Activated naive CD4-positive, alpha-beta T cell (primary cell): ENCODE data around the gene CEP72.
A peak's percentile ranks its signal among the peaks of the same experiment; 100 is the strongest.

Source experiments
- DNase-seq, 4 experiments: peaks; one replicate each; lab custom pipeline; 2025; lab: John Stamatoyannopoulos, UW

CEP72 gene

GRCh38 chr5:618450-618849 lies 6.3 kb downstream of the CEP72 start:
- no peak for DNase-seq

GRCh38 chr5:619444-619843 lies 7.3 kb downstream of the CEP72 start:
- DNase-seq = no peak

- no peak for DNase-seq
Measured at GRCh38 chr5:620152-620551, 8.0 kb downstream of the CEP72 start.

DNA sequence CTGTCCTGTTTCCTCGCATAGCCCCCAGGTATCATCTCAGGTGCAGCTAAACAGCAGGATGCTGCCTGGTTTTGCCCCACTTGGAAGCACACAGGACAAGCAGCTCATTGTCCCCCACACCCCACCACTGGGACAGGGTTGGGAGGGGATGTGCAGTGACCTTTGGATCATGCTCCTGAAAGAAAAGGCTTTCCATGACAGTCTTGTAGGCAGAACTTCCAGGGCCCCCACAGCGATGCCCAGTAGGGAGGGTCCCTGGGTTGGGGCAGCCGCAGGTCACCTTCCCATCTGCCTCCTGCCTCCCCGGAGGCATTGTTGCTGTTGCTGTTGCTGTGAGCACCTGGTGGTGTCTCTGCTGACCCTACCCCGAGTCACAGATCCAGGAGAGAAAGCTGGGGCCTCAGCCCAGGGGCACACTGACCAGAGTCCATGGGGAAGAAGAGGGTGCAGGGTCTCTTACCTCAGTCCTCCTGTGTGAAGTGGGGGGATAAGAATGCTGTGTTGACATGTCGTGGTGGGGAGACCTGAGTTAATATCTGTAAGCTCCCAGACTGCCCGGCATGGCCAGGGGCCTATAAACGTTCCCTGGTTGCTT lies 8.5 kb downstream of the CEP72 start:
- no peak for DNase-seq

DNA sequence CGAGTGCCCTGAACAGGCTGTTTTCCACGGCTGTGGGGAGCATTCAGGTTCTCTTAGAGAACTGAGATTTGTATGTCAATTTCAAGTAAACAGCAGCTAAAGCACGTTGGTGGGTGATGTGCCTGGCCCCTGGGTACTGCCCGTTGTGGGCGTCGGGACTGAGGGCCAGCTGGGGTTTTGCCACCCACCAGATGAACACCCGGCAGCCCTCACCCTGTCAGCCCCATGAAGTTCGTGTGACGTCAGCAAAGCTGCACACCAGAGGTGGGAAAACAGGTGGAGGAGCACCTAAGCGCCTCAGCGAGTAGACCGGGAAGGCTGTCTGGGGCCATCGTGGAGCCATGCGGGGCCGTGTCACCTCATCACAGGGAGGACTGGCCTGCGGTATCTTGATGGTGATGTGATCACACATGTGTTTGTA lies 9.2 kb downstream of the CEP72 start:
- DNase-seq = no peak

DNA sequence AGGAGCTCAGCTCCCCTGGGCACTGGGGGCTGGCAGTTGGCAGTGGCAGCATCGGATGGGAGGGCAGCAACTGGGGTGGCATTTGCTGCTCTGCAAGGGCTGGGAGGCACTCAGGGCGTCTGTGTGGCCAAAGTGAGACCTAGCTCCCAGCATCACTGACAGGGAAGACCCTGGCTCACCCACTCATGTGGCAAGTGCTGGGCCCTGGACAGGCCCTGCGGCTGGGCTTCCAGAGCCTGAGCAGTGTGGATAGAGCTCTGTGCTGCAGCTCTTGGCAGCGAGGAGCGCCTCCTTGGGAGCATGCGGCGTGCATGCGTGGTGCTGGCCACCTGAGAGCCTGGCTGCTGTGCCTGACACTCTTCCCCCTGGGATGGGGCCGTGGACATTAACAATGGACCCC lies 10.2 kb downstream of the CEP72 start:
- DNase-seq = no peak

DNA sequence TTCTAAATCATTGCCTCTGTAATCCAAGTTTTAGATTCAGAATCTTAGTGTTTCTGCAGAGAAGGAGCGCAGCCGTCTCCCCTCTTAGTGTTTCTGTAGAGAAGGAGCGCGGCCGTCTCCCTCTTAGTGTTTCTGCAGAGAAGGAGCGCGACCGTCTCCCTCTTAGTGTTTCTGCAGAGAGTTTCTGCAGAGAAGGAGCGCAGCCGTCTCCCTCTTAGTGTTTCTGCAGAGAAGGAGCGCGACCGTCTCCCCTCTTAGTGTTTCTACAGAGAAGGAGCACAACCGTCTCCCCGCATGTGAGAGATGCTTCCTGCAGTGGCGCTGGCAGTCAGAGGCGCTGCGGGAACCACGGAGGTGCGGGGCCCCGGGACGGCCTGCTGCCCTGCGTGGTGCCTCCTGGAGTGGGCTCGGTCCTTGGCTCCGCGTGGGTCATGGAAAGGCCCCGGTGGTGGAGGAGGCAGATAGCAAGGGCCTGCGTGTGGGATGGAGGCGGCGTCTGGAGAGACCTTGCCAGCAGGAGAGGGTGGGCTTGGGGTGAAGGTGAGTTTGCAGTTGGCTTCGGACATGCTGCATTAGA lies 10.9 kb downstream of the CEP72 start:
- DNase-seq = no peak

GRCh38 chr5:623531-623930 lies 11.4 kb downstream of the CEP72 start:
- DNase-seq = no peak

DNA sequence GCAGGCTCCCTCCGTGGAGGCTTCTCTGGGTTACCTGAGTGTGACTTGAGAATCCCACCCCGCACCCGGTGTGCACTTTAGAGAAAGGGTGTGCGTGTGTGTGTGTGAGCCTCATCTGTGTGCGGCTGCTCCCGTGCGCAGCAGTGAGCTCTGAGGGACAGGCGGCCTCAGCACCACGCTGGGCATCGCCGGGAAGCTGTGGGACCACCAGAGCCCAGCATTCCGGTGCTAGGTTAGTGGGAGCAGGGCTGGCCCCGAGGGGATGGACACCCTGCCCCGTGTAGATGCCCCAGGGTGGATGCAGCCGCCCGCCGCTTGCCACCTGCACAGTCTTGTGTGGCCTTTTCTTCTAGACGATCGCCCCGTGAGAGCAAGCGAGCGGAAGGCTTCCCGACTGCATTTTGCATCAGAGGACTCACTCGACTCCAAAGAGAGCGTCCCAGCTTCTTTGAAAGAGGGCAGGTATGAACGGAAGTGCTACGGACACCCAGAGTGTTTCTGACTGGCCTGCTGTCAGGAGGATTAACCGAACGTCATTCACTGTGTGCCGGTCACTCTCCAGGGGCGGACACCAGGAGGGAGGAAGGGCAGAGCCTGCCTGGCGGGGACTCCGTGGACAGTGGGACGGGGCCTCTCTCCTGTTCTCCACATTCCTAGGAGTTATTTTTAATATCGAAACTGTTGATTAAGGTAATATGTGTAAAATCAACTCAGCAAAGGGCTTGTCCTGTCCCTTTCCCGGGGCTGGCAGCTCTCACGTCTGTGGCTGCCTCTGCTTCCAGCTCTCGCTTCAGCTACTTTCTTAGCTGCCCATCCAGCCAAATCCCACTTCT lies 12.2 kb downstream of the CEP72 start:
- no peak for DNase-seq

DNA sequence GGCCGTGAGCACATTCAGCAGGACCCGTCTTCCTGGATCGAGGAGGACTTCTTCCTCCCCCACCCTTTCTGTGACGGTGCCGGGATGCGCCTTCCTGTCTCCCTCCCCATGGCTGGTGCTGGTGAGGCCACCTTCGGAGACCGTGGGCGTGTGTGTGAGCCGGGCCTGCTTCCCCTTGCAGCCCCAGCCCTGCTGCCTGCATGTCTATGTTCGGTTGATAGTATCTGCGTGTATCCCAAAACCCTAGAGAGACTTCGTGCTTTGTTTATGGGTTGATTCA lies 12.8 kb downstream of the CEP72 start:
- DNase-seq = no peak

- no peak for DNase-seq
Measured at GRCh38 chr5:625516-625915, 13.4 kb downstream of the CEP72 start.

DNA sequence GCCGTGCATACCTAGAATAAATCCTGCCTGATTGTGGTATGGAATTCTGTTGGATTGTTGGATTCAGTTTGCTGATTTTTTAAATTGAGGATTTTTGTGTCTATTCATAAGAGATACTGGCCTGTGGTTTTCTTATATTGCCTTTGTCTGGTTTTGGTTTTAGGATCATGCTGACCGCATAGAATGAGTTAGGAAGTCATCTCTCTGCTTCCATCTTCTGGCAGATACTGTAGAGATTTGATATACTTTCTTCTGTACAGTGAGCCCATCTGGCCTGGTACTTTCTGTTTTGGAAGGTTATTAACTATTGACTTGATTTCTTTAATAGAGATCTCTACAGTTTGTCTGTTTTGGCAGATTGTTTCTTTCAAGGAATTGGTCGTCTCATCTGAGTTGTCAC lies 14.7 kb downstream of the CEP72 start:
- no peak for DNase-seq

GRCh38 chr5:627840-628239 lies 15.7 kb downstream of the CEP72 start:
- no peak for DNase-seq

GRCh38 chr5:628351-629205 lies 16.4 kb downstream of the CEP72 start:
- peak in 1 of 4 experiments; percentile 16 for DNase-seq

GRCh38 chr5:633501-633955 lies 21.4 kb downstream of the CEP72 start:
- no peak for DNase-seq

GRCh38 chr5:634191-634590 lies 22.1 kb downstream of the CEP72 start:
- DNase-seq = no peak

GRCh38 chr5:635306-636055 lies 23.3 kb downstream of the CEP72 start:
- DNase-seq = no peak

DNA sequence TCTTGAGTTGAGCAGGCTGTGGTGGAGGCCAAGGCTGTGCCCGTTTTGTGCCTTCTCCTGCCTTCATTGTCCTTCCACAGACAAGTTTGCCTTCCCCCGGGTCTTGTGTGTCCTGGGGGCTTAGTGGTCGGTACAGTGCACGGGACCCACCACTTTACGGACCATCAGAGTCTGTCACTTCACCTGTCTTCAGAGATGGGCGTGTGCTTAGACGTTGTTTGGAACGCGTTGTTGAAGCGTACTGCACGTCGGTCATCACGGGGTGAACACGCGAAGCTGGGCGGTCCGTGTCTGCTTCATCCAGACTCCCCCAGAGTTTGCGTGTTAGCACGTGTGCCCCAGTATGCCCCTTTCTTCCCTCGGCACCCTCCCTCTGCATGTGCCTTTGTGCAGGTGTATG lies 24.8 kb downstream of the CEP72 start:
- DNase-seq = no peak

GRCh38 chr5:637581-638450 lies 25.7 kb downstream of the CEP72 start:
- DNase-seq = no peak

DNA sequence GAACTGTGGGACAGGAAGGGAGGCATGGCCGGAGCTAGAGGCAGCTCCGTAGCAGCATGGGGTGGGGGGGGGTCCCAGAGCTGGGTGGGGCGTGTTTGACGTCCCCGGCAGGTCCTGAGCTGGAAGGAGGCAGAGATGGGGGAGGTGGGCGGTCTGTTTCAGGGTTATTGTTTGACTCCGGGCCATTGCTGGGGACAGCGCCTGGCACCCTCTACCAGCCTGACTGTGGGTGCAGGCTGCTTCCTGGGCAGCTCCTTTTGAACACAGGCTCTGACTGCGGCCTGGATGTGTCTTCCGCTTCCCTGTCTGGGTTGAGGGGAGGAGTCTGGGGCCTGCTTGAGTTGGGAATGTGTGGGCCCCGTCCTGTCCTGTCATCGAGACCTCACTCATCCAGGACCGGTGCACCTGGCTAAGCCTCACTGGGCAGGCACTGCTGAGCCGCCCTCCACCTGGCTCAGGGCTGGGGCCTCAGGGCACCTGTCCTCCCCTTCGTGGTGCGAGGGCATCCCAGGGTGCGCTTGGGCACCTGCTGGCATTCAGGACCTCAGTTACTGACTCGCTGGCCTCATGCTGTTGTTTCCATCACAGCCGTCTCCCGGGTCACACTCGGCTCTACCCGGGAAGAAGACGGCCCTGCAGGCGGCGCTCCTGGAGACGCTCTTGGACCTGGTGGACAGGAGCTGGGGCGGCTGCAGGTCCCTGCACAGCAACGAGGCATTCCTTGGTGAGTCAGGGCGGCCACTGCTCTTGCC lies 26.5 kb downstream of the CEP72 start:
- no peak for DNase-seq
